ENCODE results near the gene KCNN3.

KCNN3 gene

DNA sequence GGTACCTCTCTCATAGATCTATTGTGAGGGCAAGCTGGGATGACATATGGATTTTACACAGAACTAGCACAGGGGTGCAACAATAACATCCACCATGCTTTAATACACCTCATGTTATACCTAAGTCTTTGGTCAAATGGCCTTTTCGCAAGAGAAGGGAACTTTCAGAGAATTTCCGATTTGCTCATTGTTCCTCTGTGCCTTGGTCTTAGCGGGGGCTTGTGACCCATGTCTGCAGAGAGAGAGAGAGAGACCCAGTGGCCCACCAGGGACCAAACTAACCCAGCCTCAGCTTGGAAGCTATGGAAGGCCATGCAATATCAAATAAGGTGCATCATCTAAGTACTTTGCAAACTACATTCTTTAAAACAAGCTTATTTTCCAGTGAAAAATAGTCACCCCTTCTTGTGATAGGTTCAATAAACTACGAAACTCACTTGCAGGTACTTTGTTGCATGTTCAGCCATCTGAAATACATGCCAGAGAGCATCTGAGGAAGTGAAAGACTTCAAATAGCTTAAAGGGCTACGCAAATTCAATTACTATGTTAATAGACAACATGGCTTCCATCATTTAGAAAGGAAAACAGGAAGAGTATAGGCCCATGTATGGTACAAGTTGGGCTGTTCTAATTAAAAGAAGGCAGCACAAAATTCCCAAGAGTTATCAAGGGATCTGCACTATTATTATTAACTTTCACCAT lies 100.7 kb downstream of the KCNN3 start:
- DNase-seq = no peak

GRCh38 chr1:154768456-154769125 lies 101.5 kb downstream of the KCNN3 start:
- DNase-seq = no peak

DNA sequence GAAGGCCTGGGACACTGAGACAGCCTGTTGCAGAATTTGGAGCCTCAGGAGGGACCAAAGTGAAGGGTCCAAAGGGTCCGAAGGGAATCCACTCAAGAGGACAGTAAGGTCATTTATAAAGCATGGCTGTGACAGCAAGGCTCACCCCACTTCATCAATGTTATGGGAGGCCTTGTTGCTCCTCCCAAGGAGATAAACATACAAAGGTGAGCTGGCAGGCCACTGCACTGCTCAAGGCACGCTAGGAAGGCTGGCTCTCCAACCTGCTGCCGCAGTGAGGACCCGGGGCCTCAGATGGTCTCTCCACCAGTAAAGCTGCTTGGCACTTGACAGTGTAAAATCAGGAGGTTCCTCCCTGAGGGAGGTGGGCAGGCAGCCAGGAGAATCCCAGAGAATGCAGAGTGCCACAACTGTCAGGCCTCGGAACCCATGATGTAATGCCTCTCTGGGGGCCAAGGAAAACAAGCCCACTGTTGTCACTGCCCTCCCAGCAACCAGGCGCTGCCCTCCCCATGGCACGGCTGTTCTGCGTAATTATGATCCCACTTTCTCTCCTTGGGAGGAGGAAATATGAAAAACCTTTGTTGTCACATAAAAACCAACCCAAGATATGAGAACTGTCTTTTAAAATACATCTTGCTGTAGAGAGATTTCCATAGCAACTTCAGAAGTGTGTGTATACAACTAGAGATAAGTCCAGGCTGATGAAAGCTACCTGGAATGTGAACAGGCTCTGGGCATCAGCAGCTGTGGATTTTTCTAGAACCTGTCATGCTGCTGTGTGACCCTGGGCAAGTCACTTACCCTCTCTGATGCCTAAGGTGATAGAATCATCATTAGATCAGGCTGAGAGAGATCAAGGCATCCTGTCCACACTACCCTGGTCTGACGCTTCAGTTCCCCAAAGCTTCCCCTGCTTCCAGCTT lies 102.5 kb downstream of the KCNN3 start:
- DNase-seq = peak; percentile 89

DNA sequence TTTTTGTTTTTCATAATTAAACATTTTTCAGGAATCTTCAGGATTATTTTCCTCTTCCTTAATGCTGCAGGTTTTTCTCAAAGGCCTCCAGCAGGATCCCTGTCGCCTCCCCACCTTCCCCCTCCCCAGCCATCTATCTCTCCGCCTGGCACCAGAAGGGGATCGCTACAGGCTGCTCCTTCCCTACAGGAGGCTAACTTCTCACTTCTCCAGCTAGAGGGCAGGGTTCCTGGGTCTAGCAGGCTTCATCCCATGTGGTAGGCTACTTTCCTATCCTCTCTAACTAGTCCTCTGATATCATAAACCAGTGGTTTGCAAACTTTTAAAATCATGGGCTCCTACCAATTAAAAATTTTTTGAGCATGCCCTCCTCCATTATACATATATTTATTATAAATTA lies 104.1 kb downstream of the KCNN3 start:
- DNase-seq = no peak

- DNase-seq = no peak
Measured at GRCh38 chr1:154764773-154765172, 105.3 kb downstream of the KCNN3 start.

DNA sequence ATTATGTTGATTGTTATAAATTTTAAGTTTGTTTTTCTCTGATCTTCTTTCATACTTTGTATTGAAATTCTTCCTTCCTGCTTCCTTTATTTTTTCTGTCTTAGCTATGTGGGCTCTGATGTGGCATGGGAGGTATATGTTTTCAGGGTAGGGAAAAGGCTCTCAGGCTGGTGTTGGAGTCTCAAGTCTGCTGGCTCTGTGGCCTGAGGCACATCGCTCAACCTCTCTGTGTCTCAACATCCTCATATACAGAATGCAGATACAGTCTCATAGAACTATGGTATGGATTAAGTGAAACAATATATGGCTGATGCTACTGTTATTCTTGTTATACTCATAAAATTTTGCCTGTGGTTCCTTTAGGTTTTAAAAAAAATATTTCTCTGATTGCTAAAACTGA lies 105.9 kb downstream of the KCNN3 start:
- no peak for DNase-seq

GRCh38 chr1:154760469-154760933 lies 109.6 kb downstream of the KCNN3 start:
- DNase-seq = peak; percentile 56

DNA sequence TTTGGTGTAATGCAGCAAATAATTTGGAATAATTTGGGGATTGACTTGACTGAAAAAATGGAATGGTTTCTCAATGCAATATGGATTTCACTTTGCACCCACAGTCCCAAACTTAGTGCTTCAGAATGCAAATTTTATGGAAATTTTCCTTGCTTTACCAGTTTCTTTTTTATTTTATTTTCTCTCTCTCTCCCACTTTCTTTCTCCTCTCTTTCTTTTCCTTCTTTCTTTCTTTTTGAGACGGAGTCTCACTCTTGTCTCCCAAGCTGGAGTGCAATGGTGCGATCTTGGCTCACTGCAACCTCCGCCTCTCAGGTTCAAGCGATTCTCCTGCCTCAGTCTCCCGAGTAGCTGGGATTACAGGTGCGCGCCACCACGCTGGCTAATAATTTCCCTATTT lies 110.3 kb downstream of the KCNN3 start:
- no peak for DNase-seq

DNA sequence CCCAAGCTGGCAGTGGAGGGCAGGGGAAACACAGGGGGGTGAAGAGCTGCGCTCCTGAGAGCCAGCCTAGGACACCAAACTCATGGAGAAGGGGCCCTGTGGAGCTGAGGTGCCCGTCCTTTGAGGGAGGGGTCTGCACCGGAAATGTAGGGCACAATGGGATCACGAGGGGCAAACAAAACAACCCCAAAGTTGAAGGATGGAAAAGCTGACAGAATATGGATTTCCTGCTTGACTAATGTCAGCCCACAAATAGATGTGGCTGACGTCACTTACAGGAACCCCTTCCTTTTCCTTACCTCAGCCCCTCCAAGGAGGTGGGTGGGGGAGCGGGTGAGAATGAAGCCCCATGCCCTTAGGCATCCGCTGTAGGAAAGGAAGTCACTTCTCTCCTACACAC lies 110.9 kb downstream of the KCNN3 start:
- DNase-seq = no peak

- no peak for DNase-seq
Measured at GRCh38 chr1:154758346-154758745, 111.7 kb downstream of the KCNN3 start.

DNA sequence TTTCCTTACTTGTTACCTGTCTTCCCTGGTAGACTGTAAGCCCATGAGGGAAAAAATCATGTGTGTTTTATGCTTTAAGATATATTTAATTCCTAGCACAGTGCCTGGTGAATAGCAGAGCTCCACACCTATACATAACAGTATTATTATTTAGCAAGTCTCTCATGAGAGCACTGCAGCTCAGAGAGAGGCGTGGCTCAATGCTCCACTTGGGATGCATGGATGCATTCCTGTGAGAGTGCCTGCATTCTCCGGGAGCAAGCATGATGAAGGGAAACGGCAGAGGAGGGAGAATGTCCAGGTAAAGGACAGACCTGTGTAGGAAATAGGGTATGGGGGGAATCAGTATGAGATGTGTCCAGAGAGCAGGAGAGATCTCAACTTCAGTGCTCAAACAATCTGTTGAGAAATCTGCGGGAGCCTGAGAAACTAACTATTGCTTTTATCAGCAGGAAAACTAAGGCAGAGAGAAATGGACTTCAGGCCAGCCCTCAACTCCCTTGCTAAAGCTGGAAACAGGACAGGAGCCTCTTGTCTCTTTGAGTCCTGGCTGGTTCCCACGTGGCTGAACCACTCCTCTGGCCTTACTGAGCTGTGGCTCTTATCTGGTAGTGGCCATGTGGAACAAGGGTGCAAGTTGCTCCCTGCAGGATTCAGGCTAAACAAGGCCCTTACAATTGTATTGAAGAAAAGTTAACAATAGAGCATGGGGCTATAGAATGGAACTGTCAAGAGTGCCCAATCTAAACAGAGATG lies 113.1 kb downstream of the KCNN3 start:
- DNase-seq = no peak

DNA sequence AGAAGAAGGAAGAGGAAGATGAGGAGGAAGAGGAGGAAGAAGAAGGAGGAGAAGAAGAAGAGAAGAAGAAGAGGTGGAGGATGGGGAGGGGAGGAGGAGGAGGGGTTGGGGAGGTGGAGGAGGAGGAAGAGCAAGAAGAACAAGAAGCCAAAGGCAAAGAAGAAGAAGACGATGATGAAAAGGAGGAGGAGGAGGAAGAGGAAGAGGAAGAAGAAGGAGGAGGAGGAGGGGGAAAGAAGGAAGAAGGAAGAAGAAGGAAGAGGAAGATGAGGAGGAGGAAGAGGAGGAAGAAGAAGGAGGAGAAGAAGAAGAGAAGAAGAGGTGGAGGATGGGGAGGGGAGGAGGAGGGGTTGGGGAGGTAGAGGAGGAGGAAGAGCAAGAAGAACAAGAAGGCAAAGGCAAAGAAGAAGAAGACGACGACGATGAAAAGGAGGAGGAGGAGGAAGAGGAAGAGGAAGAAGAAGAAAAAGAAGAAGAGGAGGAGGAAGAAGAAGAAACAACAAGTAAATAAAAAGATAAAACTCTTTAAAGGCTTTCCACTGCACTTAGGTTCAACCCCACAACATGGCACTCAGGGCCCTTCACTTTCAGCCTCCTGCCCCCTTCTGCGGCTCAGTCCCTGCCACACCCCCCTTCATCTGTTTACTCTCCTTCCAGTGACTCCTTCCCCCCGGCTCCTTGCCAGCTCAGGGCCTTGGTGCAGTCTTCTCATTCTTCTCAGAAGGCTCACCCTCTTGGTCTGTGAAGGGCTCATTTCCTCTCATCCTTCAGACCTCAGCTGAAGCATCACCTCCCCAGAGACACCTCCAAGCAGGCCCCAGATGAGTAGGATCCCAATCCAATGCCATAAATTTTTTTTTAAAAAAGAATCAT lies 114.0 kb downstream of the KCNN3 start:
- no peak for DNase-seq

DNA sequence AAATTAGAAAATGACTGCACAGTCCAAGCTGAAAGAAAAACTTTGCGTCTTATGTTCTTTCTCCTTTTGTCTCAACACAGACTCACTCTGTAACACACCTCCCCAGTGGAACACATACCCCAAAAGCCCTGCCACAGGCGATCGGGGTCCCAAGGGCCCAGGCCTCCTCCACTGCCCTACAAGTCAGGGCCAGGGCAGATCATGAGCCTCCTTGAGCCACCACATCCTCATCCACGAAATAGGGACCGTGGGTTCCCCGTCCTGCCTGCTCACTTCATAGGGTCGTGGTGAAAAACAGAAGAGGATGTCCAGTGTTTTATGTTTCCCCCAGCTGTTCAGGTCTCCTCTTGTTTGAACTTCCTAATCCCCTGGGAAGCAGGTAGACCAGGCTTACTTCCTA lies 116.7 kb downstream of the KCNN3 start:
- no peak for DNase-seq

DNA sequence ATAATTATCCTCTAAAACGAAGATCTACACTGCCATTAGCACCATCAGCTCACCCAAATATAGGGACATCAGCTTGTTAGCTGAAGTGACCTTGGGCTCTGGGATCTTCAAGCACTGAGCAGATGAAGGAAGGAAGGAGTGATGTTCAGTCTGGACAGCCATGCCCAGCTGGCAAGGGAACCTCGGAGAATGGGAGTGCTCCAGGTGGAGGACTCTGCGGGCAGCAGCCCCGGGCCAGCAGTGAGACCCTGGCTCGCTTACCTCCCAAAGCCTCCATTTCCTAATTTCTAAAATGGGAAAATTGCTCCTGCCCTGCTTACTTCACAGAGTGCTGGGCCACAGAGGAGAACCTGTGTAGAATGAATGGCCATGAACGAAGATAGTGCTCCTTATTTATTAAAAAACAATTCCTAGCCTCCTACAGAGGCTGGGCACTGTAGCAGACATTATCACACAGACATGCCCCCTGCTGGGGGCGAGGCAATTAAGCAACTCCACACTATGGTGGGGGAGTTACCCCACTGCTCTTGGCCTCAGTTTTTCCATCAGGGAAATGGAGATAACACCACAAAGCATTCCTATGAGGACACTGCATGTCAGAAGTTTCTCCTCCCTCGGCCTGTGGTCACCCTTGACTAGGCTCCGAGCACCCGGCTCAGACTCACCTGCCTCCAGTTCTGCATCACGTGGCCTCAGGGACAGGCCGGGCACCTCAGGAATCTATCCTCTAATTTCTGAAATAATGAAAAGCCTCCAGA lies 117.6 kb downstream of the KCNN3 start:
- no peak for DNase-seq

DNA sequence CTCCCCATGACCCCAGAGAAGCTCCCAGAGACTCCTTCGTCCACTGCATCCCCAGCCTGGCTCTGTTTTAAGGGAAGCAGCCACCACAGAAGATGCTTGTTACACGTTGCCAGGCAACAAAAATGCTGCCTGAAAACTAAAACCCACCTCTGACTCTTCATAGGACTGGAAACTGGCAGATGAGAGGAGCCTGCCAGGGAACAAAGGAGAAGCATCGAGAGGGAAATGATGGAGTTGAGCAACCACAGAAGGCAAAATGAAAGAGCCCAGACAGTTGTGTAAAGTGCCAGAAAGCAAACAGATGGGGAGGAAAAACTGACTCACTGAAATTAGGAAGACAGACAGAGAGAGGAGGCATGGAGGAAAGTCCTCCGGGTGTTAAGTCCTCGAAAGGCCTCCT lies 118.4 kb downstream of the KCNN3 start:
- no peak for DNase-seq

GRCh38 chr1:154750681-154751665 lies 119.1 kb downstream of the KCNN3 start:
- DNase-seq = peak; percentile 19

DNA sequence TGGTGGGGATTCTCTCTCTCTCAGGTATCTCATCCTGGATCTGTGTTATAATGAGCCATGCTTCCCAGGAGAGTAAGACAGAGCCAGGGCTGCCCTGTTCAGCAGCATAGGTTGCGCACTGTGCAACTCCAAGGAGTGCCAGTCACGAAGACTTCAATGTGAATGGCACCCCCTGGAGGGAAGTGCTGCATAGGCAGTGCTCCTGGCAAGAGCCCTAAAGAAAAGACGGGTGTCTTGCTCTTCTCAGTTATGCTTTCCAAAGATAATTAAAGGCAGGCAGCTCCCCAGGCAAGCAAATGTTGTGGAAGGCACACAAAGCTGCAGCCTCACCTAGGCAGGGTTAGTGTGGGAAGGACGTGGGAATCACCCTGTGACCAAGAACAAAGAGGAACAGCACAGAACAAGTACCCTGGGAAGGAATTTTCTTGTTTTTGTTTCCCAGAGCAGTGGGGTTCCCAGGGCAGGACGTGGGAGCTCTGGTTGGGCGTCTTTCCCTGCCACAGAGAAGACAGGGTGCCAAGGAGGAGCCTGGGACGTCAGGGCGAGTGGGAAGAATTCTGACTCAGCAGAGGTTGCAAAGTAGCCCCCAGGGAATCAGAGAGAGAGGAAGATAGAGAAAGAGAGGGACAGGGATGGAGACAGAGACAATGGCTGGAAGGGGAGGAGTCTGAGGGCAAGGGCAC lies 120.9 kb downstream of the KCNN3 start:
- DNase-seq = no peak

- DNase-seq = no peak
Measured at GRCh38 chr1:154748405-154748775, 121.7 kb downstream of the KCNN3 start.

All from femur (tissue), 1 donor.